HL-60/S4 treated with phorbol 12-myristate 13-acetate at 8.2 ng/mL for 4 days and 3 days (cell line): ENCODE data around the gene AP2B1.
"Not testable (repeated sequence)": the region's sequence is repeated elsewhere in the genome, so short reads cannot be mapped to it uniquely, and the experiment has no call there.

Experiments used
- in situ Hi-C: fragments of 300-500 bp; cut with MboI; formaldehyde crosslinking; loops from 2 replicates; pipeline ENCODE4 v1.15.0; 2022; ENCODE audit warnings: low sequenced_read_pairs

Gene AP2B1

DNA sequence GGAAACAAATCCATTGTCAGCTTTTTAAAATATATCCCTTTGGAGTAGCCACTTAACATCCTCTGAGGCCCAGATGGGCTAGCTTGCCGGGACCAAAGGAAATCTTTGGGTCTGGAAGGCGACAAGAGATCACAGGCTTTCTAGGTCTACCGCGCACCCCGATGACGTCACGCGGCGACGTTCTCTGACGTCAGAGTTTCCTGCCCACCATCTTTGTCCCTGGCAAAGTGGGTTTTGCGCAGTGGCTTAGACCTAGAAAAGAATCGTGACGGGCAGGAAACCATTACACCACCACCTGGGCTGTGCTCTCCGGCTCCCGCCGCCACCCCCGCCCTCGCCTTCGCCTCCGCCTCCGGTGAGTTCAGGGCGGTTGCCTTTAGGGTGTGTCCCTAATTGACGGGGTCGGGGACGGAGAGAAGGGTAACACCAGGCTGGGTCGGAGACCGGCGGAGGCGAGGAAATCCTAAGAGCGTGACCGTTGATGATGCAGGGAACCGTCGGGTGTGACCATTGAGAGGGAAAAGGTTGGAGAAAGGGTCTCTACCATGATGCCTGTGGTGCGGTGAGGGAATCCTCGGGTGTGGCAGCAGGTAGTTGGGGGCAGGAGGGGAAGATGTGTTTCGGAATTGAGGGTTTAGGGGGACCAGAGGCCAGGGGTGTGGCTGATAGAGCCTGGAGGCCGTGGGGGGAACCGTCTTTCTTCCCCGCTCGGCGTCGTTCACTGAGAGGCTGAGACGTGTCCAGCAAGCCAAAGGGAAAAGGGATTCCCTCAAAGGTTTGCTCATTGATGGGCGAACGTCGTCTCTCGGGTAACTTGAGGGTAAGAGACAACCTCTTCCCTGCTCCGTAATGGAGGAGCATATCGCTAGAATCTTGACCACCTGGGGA is at the start of gene AP2B1:
AP2B1 (plus strand) TSS at position 249 of the 888 bp plus-strand sequence. CDS start 6,709 bp downstream, outside the sequence.
- in situ Hi-C loops, result no loop called here

DNA sequence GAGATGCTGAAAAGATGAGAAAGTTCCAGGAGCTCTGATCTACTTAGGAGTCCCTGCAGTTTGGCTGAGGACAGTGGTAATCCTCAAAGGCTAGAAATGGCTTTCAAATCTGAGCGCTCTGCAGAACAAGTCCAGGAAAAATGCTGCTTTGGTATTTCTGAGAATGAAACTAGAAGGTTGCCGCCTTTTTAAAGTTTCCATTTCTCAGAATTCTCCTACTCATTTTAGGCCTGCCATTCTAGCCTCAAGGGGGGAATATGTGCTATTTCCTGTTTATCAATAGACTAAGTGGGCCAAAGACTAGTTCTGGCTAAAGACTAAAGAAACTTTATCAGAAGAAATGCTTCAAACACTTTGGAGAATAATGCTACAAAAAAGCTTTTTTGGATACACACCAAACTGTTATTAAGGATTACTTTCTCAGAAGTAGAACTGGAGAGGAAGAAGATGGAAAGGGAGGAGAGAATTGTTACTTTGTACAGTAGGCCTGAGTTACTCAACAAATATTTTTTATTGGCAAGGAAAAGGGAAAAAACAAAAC is 49.5 kb upstream of the AP2B1 start, which contains the start of gene SLFN12L:
SLFN12L (minus strand) TSS at position 78 of the 541 bp plus-strand sequence. CDS start 15,314 bp downstream, outside the sequence.
- in situ Hi-C loops, result loop anchor here (5.0 to 10.0 kb wide), 2 partner anchors 225 to 373 kb away; no protein-coding TSS in a partner anchor

DNA sequence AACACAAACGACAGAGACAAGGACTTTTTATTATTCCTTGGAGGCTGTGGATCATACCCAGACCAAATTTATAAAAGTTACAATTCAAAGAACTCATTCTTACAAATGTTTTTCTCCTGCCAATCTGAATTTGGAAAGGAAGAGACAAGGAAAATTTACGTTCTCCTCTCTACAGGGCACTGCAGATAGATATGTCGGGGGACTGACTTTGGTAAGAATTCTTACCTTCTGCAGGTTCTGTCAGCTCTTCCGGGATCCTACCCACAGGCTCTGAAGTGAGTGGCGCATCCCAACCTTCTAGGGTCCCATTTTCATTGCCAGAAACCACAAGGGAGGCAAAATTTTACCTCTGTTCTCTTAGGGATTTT is 47.5 kb upstream of the AP2B1 start:
- in situ Hi-C loops, result loop anchor here (5.0 to 10.0 kb wide), 2 partner anchors 227 to 375 kb away; no protein-coding TSS in a partner anchor

DNA sequence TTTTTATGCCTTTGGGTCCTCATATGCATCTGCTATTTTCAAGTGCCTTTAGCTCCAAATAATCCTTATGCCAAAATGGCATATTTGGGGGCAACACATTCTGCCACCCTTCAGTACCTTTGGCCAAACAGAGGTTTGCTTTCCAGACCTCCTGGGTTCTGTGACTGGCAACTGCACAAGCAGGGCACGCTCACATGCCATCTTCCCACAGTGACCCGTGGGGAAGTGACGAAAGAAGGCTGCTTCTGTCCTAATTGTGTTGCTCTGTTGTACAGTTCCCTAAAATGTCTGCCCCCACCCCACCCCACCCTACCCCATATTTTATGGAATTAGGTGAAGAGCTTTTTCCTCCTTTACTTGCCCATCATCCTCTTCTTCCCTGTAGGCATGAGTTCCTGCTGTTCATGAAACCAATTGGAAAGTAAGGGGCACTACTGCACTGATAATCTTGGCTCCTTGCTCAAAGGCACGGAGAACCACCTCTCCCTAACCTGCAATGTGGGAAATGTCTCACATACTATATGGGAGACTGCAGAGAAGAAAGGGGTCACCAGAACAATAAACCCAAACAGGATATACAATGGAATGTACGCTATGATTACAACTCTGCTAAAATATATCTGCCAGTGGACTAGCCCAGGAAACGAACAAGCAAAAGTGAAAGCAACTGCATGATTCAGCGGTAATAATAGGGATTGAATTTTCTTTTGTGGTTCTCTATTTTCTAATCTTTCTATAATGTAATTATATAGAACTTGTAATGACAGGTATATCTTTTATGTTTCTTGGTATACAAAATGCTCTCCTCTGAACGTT is 46.3 kb upstream of the AP2B1 start:
- in situ Hi-C loops, result no loop called here

DNA sequence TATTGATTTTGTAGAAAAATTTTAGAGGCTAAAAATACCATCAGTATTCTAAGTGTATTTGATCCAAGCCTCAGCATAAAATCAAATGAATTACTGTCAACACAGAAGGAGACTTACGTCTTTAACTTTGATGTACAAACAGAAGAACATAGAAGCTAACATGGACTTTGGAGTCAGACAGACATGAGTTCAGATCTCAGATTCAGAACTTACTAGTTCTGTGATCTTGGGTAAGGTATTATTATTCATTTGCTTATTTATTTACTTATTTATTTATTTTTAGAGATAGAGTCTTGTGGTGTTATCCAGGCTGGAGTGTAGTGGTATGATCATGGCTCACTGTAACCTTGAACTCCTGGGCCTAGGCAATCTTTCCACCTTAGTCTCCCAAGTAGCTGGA is 45.7 kb upstream of the AP2B1 start:
- in situ Hi-C loops, result no loop called here

DNA sequence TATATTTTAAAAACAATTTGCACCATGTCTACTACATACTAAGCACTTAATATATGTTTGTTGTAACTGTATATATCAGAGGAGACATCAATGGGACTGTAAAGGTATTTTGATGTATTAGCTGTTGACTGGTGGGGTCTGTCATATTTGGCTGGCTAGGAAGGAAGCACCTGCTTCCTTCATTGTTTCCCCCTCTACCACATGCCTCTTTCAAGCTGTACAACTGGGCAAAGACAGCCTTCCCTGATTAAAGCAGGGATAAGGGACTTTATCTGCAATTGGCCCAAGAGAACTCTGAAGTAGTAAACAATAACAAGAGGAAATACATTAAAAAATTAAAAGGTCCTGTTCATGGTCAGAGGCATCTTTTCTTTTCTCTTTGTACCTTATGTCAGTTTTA is 44.1 kb upstream of the AP2B1 start:
- in situ Hi-C loops, result no loop called here

DNA sequence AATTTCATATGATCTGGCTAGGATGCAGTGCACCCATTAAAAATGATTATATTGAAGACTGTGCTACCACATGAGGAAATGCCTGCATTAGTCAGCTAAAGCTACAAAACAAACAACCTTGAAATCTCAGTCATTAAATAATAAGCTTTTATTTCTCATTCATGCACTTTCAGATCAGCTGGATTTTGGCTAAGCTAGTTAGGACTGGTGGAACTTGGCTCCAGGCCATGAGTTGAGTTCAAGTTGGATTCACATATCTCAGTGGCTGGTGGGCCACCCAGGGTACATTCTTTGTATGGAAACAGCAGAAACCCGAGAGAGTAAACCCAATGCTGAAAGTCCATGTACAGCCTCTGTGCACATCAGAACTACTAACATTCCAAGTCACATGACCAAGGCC is 43.3 kb upstream of the AP2B1 start:
- in situ Hi-C loops, result no loop called here

DNA sequence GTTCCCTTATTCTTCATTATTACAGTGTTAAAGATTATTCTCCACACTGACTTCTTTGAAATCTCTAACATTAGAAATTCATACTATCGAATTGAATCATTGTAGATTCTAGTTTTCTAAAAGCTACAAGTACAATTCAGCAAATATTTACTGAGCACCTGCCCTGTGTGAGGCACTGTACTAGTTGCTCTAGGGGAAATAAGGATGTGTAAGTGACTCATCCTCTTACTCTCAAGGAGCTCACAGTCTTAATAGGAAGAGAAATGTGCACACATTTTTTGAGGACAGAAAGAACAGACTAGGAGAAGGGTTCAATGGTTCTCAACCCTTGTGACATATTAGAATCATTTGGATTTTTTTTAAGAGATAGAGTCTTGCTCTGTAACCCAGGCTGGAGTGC is 42.0 kb upstream of the AP2B1 start:
- in situ Hi-C loops, result no loop called here

DNA sequence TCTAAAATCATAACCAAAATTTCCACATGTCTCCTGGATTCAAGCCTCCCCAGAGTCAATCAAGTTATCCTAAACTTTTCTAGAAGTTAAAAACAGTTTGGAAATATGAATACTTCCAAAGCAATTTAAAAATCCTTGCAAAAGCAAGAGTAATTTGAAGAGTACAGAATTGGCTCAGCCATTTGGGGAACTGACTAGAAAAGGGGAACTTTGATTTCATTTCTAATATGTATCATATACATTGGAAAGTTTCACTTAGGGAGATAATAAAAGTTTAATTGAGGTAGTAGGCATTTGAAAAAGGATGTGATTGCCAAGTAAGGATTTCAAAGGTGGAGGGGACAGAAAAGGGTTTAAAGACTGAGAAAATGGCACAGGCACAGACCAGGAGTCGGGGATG is 40.6 kb upstream of the AP2B1 start:
- in situ Hi-C loops, result no loop called here

DNA sequence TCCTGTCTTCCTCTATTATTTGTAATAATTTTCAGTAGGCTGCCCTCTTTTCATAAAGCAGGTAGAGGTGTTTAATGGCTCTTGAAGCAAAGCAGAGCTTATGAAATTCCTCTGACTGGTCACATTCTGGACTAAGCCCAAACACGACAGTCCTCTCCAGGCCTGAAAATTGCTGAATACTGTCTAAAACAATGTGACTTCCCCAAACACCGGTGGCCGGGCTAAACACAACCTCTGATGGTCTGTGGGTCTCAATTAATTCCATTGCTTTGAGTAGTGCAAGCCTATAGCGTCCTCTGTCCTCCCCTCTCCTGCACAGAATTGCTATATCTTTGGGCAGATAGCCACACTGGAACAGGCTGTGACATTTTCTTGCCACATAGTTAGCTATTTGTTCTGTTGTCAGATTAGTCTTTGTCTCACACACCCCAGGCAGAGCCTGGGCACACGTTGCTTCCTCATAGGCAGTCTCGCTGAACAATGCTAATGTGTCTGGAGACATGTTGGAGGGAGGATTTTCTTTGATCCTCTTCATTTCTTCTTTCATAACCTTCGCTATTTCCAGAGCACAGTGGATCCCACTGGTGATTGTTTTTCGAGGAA is 38.8 kb upstream of the AP2B1 start:
- in situ Hi-C loops, result no loop called here

DNA sequence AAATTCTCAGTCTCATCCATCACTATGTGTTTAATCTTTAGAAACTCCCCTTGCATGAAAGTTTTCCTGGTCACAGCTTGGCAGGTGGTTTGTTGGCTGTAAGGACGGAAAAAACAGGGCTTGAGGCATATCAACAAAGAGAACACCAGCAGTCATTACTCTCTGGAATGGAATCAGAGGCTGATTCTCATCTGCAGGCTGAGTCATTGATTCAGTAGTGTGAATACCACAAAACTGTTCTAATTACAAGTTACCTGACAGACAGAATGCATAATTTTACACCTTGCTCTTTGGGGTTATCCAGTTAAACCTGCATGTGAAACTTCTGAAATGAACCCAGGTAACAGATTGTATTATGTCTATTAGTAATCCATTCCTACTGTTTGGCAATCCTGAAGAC is 38.1 kb upstream of the AP2B1 start:
- in situ Hi-C loops, result no loop called here

DNA sequence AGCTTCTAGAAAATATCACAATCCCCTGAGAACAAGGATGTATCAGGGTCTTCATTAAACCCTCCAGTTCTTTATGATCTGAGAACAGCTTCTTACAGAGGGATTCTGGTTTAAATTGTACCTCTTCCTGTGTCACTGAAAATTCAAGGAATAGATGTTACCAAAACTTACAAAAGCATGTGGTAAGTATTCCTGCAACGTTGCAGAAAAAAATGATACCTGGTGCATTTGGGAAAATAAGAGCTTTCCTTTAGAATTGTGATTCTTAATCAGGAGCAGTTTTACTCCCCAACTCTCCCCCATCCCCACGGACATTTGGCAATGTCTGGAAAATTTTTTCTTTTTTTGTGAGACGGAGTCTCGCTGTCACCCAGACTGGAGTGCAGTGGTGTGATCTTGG is 33.8 kb upstream of the AP2B1 start:
- in situ Hi-C loops, result no loop called here

DNA sequence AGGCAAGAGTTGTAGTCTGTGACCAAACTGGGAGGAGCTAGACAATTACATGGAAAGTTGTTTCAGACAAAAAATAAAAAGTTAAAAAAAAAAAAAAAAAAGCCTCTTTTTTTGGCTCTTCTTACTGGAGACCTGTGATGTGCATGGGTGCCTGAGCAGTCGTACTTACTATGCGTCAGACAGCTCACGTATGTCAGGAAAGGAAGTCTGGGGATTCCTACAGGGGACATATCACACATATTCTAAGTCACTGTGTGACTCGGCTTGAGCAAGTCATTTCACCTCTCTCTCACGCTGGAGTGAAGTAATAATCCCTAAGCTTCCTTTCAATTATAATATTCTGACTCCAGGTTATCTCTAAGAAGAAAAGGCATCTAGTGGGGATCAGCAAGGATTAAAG is 32.5 kb upstream of the AP2B1 start:
- in situ Hi-C loops, result no loop called here

DNA sequence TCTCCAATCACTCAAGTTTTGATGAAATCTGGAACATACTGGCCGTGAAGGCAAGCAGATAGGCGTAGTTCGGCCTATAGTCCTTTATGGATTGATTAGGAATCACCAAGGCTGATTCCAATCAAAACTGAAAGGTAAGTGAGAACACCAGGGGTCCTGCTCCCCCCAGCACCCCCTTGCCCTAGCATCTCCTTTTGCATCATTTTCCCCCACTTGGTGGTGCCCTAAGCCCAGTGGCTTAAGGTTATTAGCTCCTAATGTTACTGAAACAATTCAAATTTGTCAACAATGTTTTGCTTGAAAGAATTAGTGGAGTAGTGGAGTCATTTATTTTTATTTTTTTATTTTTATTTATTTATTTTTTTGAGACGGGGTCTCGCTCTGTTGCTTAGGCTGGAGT is 31.4 kb upstream of the AP2B1 start:
- in situ Hi-C loops, result no loop called here

DNA sequence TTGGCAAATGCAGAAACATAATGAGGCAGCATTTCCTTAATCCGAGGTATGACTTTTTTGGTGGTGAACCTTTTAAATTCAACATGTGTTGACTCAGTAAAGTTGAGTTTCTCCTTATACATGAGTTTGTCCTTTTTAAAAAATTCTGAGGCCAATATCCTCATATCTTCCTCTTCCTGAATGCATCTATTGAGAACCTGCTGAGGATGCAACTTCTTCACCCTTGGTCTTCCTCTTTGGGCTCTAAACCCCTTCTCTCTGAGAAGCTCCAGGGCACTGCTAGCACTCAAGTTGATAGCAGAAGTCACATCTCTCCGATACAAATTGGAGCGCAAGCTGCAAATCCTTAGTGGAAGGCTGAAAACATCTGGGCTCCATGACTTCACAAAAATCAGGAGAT is 29.8 kb upstream of the AP2B1 start:
- in situ Hi-C loops, result no loop called here

DNA sequence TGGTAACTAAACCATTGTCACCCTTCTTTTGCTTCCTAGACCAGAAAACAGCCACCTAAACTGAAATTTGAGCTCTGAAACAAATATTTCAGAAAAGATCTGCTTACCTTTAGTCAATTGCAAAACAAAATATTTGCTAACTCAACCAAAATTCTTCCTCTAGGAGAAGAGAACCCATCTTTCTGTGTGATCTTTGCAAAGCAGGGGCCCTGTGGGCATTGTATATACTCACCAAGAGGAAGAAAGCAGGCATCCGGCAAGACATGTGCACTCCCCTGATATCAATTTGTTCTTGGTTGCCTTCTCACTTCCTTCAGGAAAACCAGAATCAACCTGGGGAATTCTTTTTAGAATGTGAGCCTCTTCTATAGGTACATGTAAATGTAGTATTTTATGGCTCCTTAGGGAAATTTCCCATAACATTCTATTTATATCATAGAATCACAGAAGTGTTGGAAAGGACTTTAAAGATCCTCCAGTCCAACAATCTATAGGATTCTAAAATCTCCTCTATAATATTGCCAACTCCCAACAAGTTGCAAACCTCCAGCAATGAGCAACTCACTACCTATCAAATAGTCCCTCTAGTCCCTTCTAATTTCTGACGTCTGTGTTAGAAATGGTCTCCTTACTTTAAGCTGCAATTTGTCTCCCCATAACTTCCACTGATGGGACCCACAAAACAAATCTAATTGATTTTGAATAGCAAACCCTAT is 27.5 kb upstream of the AP2B1 start:
- in situ Hi-C loops, result no loop called here

DNA sequence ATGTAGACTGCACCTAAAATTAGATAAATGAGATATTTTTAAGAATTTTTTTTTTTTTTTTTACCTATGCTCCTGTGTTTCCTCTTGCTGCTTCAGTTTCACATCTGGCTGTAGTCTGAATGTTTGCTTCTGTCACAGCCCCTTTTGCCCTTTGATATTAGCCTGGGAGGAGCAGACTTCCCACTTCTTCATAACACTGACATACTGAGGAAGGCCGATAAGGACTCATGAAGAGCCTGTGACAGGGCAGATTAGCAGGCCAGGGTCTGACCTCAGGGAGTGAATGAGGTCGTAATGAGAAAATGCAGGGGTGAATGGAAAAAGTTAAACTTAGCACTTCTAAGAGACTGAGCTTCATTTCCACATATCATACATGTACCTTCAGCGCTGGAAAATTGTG is 26.4 kb upstream of the AP2B1 start, which contains the start of gene SLFN14:
SLFN14 (minus strand) TSS at position 117 of the 400 bp plus-strand sequence. CDS start 2,757 bp downstream, outside the sequence.
- in situ Hi-C loops, result no loop called here

DNA sequence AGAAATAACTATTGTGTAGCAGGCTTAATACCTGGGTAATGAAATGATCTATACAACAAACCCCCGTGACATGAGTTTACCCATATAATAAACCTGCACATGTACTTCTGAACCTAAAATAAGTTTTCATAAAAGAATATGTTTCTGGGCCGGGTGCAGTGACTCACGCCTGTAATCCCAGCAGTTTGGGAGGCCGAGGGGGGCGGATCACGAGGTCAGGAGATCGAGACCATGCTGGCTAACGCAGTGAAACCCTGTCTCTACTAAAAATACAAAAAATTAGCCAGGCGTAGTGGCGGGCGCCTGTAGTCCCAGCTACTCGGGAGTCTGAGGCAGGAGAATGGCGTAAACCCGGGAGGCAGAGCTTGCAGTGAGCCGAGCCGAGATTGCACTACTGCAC is 23.9 kb upstream of the AP2B1 start:
- in situ Hi-C loops, result not testable (repeated sequence)

DNA sequence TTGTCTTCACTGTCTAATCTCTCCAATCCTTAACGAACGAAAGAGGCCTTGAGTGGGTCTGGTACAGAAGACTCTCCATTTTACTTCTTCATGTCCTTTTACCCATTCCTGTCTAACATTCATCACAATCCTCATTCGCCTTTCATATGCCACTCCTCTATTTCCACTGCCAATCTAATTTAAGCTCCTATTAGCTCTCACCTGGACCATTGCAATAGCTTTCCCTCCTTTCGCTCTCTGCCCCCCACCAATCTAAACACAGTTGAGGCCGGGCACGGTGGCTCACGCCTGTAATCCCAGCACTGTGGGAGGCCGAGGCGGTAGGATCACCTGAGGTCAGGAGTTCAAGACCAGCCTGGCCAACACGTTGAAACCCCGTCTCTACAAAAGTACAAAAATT is 20.2 kb upstream of the AP2B1 start:
- in situ Hi-C loops, result no loop called here

DNA sequence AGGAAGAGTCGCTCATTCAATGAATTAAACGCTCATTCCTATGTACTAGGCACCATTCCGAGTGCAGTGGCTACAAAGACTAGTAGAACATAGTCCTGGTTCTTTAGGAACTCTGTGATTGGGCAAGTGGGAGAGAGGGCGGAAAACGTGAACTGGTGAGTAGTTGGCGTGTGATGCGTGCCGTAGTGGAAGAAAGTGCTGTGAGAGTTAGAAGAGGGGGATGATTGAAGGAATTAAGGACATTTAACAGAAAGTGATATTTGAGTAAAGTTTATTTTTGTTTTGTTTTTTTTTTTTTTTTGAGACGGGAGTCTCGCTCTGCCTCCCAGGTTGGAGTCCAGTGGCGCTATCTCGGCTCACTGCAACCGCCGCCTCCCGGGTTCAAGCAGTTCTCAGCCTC is 18.6 kb upstream of the AP2B1 start:
- in situ Hi-C loops, result no loop called here
